GF-D8 (cell line): ENCODE measurements around the gene RAET1L.
"Not testable (repeated sequence)": the region's sequence is repeated elsewhere in the genome, so short reads cannot be mapped to it uniquely, and the experiment has no call there.

ENCODE experiments used
- DNase-seq: peaks from one replicate; lab custom pipeline; 2025; lab: John Stamatoyannopoulos, UW

Gene RAET1L

GRCh38 chr6:150025201-150025917 is at the start of gene RAET1L:
Gene RAET1L (minus strand): TSS chr6:150025532. CDS start chr6:150025471, 61 bp downstream.
- no peak for DNase-seq

- no peak for DNase-seq
Observed at GRCh38 chr6:150075034-150075421, 49.7 kb upstream of the RAET1L start.

GRCh38 chr6:150074396-150075033 is 49.2 kb upstream of the RAET1L start:
- DNase-seq = not testable (repeated sequence)

GRCh38 chr6:150072201-150072600 is 46.9 kb upstream of the RAET1L start:
- DNase-seq = no peak

GRCh38 chr6:150070236-150070818 is 45.0 kb upstream of the RAET1L start:
- DNase-seq = no peak

- DNase-seq = no peak
Observed at GRCh38 chr6:150069706-150070105, 44.4 kb upstream of the RAET1L start.

- no peak for DNase-seq
Observed at GRCh38 chr6:150068720-150069648, 43.7 kb upstream of the RAET1L start, which contains the start of gene ULBP3. Gene ULBP3 (minus strand): TSS chr6:150069121. CDS start chr6:150069066, 55 bp downstream.

GRCh38 chr6:150068151-150068550 is 42.8 kb upstream of the RAET1L start:
- DNase-seq = no peak

GRCh38 chr6:150065083-150065482 is 39.8 kb upstream of the RAET1L start:
- DNase-seq = no peak

- no peak for DNase-seq
Observed at GRCh38 chr6:150063640-150064039, 38.3 kb upstream of the RAET1L start.

GRCh38 chr6:150059973-150060372 is 34.6 kb upstream of the RAET1L start:
- not testable (repeated sequence) for DNase-seq

GRCh38 chr6:150058986-150059385 is 33.7 kb upstream of the RAET1L start:
- no peak for DNase-seq

- no peak for DNase-seq
Observed at GRCh38 chr6:150058231-150058792, 33.0 kb upstream of the RAET1L start.

- DNase-seq = no peak
Observed at GRCh38 chr6:150057501-150057951, 32.2 kb upstream of the RAET1L start.

- DNase-seq = no peak
Observed at GRCh38 chr6:150056916-150057315, 31.6 kb upstream of the RAET1L start.

- no peak for DNase-seq
Observed at GRCh38 chr6:150056156-150056555, 30.8 kb upstream of the RAET1L start.

GRCh38 chr6:150055131-150055530 is 29.8 kb upstream of the RAET1L start:
- no peak for DNase-seq

GRCh38 chr6:150053450-150053849 is 28.1 kb upstream of the RAET1L start:
- DNase-seq = no peak

- DNase-seq = no peak
Observed at GRCh38 chr6:150050846-150051245, 25.5 kb upstream of the RAET1L start.

- no peak for DNase-seq
Observed at GRCh38 chr6:150048099-150048498, 22.8 kb upstream of the RAET1L start.

GRCh38 chr6:150046943-150047342 is 21.6 kb upstream of the RAET1L start:
- no peak for DNase-seq
